RWPE2 (cell line): ENCODE data around the gene DOCK3.

Source experiments
- ATAC-seq: fragments of 200-7000 bp; cut with Tn5 transposase; 3 replicates; pipeline ENCODE4 v1.9.1; 2021; ENCODE audit warnings: low read depth
- DNase-seq: peaks from one replicate; pipeline ENCODE4 v3.0.0-alpha.2; 2020; ENCODE audit warnings: low spot score
- H3K27ac ChIP-seq: fragments of 450-650 bp; 2 replicates; pipeline ENCODE4 v1.5.1; 2017; ENCODE audit warnings: mild to moderate bottlenecking; ENCODE audit not compliant: poor library complexity, severe bottlenecking
- H3K27me3 ChIP-seq: fragments of 250-450 bp; sonication (Bioruptor Pico); 2 replicates; pipeline ENCODE4 v1.5.1; 2021; ENCODE audit warnings: mild to moderate bottlenecking, moderate library complexity; ENCODE audit not compliant: insufficient read depth, poor library complexity, severe bottlenecking
- H3K36me3 ChIP-seq: fragments of 250-450 bp; sonication (Bioruptor Pico); 2 replicates; pipeline ENCODE4 v1.5.1; 2020; ENCODE audit warnings: low read depth, mild to moderate bottlenecking, moderate library complexity
- H3K4me1 ChIP-seq: fragments of 250-450 bp; sonication (Bioruptor Pico); 2 replicates; pipeline ENCODE4 v1.5.1; 2021; ENCODE audit warnings: mild to moderate bottlenecking, moderate library complexity; ENCODE audit not compliant: insufficient read depth, poor library complexity, severe bottlenecking
- H3K4me3 ChIP-seq: fragments of 250-450 bp; sonication (Bioruptor Pico); 2 replicates; pipeline ENCODE4 v1.5.1; 2021; ENCODE audit warnings: mild to moderate bottlenecking, moderate library complexity; ENCODE audit not compliant: severe bottlenecking
- H3K9me3 ChIP-seq: fragments of 250-450 bp; sonication (Bioruptor Pico); 2 replicates; pipeline ENCODE4 v1.5.1; 2021; ENCODE audit warnings: mild to moderate bottlenecking, moderate library complexity; ENCODE audit not compliant: severe bottlenecking
- CTCF ChIP-seq: fragments of 450-650 bp; IDR thresholded peaks from one replicate; pipeline ENCODE4 v1.5.1; 2017; ENCODE audit warnings: mild to moderate bottlenecking, moderate library complexity; ENCODE audit not compliant: poor library complexity, severe bottlenecking

DOCK3 gene

GRCh38 chr3:50994537-50994936, 319.8 kb downstream of the DOCK3 start:
- ATAC-seq (no peak), DNase-seq (no peak)
- TF ChIP-seq CTCF: no peak
- Histone ChIP-seq H3K36me3 (no peaks in the 10 kb centered on the region), H3K27me3 (no peaks in the 10 kb centered on the region), H3K4me1 (no peaks in the 10 kb centered on the region), H3K4me3 (no peak overlapping the region), H3K27ac (no peak overlapping the region), H3K9me3 (no peaks in the 10 kb centered on the region)

GRCh38 chr3:50995085-50995824, 320.5 kb downstream of the DOCK3 start:
- Histone ChIP-seq H3K4me3 (no peak overlapping the region), H3K36me3 (no peaks in the 10 kb centered on the region), H3K27ac (no peak overlapping the region), H3K9me3 (no peaks in the 10 kb centered on the region), H3K27me3 (no peaks in the 10 kb centered on the region), H3K4me1 (no peaks in the 10 kb centered on the region)
- DNase-seq (no peak), ATAC-seq (no peak)
- no peak for TF ChIP-seq CTCF

GRCh38 chr3:51002495-51002894, 327.8 kb downstream of the DOCK3 start:
- Histone ChIP-seq H3K9me3 (no peaks in the 10 kb centered on the region), H3K27me3 (no peaks in the 10 kb centered on the region), H3K4me3 (no peak overlapping the region), H3K4me1 (no peaks in the 10 kb centered on the region), H3K36me3 (no peaks in the 10 kb centered on the region), H3K27ac (no peak overlapping the region)
- DNase-seq (no peak), ATAC-seq (no peak)
- TF ChIP-seq CTCF: no peak

GRCh38 chr3:51004235-51004634, 329.5 kb downstream of the DOCK3 start:
- no peaks in the 10 kb centered on the region for H3K36me3 ChIP-seq
- ATAC-seq (no peak), DNase-seq (no peak)
- no peak overlapping the region for H3K27ac ChIP-seq
- H3K27me3 ChIP-seq: no peaks in the 10 kb centered on the region
- no peak overlapping the region for H3K4me3 ChIP-seq
- H3K9me3 ChIP-seq: no peaks in the 10 kb centered on the region
- no peak for TF ChIP-seq CTCF
- no peaks in the 10 kb centered on the region for H3K4me1 ChIP-seq

- Histone ChIP-seq H3K27me3 (peaks cover 4% of the 10 kb centered on the region), H3K4me3 (no peak overlapping the region), H3K4me1 (no peaks in the 10 kb centered on the region), H3K36me3 (no peaks in the 10 kb centered on the region), H3K27ac (no peak overlapping the region), H3K9me3 (no peaks in the 10 kb centered on the region)
- no peak for TF ChIP-seq CTCF
- DNase-seq (no peak), ATAC-seq (no peak)
Measured at GRCh38 chr3:51024121-51024520, 349.4 kb downstream of the DOCK3 start.
